Gastrocnemius medialis (tissue), 4 donors: Measurements from ENCODE around the gene TRPC4.

ENCODE experiments used
- POLR2A ChIP-seq, 2 donors: fragments of 450-650 bp; IDR thresholded peaks; one replicate each; pipeline ENCODE4 v1.6.1; 2017; ENCODE audit warnings: antibody characterized with exemption in 2 of 2, mild to moderate bottlenecking in 2 of 2, moderate library complexity in 2 of 2
- TF ChIP-seq, protein P1 (sequence below), 5 experiments: fragments of 450-650 bp in 3 of 5; fragments of 200-600 bp in 2 of 5; sonication (generic) in 2 of 5; IDR thresholded peaks in 4 of 5; conservative IDR thresholded peaks in 1 of 5; 1 replicate in 4 of 5; 2 replicates in 1 of 5; pipeline ENCODE4 v1.5.1; 2016 to 2019; ENCODE audit warnings: antibody characterized with exemption in 5 of 5, mild to moderate bottlenecking in 3 of 5, moderate library complexity in 3 of 5

DNA sequence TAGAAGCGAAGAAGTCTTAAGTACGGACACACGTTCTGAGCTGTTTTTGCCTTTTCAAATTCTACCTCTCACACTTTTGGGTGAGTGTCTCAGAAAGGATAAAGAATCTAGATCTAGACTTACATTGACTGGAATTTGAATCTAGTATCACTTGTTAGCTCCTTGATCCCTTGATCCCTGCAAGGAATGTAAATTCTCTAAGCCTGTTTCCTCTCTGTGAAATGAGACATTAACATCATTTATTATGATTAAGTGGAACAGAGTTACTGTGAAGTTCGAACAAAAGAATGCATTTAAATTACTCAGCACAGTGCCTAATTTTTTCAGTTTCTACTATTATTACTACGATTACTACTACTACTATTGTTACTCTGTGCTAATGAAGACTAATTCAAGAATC, 184.4 kb downstream of the TRPC4 start:
- TF ChIP-seq, protein P1, sequence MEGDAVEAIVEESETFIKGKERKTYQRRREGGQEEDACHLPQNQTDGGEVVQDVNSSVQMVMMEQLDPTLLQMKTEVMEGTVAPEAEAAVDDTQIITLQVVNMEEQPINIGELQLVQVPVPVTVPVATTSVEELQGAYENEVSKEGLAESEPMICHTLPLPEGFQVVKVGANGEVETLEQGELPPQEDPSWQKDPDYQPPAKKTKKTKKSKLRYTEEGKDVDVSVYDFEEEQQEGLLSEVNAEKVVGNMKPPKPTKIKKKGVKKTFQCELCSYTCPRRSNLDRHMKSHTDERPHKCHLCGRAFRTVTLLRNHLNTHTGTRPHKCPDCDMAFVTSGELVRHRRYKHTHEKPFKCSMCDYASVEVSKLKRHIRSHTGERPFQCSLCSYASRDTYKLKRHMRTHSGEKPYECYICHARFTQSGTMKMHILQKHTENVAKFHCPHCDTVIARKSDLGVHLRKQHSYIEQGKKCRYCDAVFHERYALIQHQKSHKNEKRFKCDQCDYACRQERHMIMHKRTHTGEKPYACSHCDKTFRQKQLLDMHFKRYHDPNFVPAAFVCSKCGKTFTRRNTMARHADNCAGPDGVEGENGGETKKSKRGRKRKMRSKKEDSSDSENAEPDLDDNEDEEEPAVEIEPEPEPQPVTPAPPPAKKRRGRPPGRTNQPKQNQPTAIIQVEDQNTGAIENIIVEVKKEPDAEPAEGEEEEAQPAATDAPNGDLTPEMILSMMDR (IDR thresholded peaks at IDR 0.05 in 4 of 5, conservative IDR thresholded peaks at IDR 0.05 in 1 of 5) = no peak
- TF ChIP-seq POLR2A (IDR thresholded peaks at IDR 0.05) = no peak
